HG03342 (cell line): ENCODE results near the gene CROCC2.

Experiments
- ATAC-seq: cut with Tn5 transposase; IDR thresholded peaks from one replicate; pipeline ENCODE4 v1.9.1; 2021; ENCODE audit warnings: mild to moderate bottlenecking, moderate library complexity; ENCODE audit not compliant: unreplicated experiment

Gene CROCC2

GRCh38 chr2:240983361-240983995 lies 77.3 kb downstream of the CROCC2 start:
- ATAC-seq: no peak

DNA sequence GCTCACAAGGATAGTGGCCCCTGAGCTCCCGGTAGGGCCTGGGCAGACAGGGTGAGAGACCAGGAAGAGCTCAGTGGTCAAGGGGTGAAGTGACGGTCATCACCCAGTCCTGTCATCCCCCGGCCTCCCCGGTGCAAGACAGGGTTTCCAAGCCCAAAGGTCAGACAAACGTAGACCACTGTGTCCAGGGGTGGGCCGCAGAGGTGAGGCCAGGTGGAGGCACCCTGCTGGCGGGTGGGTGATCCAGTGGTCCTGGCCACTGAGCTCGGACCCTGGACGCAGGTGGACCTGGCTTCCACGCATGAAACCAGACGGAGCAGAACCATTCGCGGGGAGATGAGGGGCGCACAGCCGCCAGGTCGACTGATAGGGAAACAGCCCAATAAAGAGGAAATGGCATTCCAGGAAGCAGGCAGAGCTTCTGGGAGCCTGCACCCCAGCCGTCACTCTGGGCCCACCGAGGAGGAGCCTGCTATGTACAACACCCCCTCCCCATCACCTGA lies 77.9 kb downstream of the CROCC2 start:
- ATAC-seq: no peak

- ATAC-seq: no peak
Measured at GRCh38 chr2:240985881-240986786, 80.0 kb downstream of the CROCC2 start.

- no peak for ATAC-seq
Measured at GRCh38 chr2:240986787-240987411, 80.8 kb downstream of the CROCC2 start.

GRCh38 chr2:240987588-240987987 lies 81.5 kb downstream of the CROCC2 start:
- no peak for ATAC-seq

DNA sequence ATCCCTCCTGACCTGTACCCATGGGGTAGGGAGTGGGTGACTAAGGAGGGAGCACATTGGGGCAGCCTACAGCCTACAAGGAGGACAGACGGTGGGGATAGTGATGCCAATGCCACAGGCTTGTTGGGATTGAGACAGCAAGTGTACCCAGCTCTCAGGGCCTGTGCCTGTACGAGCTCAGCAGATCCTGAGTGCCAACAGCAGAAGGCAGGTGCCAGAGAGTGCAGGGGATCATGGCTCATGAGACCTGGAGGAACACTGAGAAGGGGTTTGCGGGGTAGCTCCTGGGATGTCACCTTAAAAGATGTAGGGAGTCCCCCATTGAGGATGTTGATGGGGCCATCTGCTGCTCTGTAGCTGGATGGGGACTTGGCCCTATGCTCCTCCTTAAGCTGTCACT lies 82.0 kb downstream of the CROCC2 start:
- ATAC-seq: no peak

DNA sequence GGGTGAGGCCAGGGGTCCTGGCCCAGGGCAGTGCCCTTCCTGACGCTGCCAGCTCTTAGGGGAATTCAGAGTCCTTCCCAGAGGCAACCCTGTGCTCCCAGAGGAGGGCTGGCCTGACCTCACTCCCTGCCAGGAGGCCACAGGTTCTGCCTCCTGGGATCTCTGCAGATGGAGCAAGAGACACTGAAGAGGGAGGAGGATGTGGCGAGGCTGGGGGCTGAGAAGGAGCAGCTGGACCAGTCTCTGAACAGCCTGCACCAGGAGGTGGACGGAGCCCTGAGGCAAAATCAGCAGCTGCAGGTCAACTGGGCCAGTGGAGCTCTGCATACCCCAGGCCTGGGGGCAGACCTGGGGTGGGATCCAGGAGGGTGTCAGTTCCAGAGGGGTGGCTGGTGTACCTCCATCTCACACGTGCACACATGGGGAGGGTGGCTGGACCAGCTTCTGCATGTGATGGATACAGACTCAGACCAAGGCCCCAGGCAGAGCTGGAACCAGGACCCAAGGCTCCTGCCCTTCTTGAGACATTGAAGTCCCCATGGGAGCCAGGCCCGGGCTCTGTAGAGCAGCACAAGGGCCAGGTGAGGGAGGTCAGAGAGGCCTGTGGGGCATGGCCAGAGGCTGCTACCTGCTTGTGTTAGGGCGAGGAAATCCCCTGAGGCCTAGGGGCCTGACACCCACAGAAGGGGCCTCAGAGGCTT lies 82.6 kb downstream of the CROCC2 start:
- ATAC-seq: no peak

DNA sequence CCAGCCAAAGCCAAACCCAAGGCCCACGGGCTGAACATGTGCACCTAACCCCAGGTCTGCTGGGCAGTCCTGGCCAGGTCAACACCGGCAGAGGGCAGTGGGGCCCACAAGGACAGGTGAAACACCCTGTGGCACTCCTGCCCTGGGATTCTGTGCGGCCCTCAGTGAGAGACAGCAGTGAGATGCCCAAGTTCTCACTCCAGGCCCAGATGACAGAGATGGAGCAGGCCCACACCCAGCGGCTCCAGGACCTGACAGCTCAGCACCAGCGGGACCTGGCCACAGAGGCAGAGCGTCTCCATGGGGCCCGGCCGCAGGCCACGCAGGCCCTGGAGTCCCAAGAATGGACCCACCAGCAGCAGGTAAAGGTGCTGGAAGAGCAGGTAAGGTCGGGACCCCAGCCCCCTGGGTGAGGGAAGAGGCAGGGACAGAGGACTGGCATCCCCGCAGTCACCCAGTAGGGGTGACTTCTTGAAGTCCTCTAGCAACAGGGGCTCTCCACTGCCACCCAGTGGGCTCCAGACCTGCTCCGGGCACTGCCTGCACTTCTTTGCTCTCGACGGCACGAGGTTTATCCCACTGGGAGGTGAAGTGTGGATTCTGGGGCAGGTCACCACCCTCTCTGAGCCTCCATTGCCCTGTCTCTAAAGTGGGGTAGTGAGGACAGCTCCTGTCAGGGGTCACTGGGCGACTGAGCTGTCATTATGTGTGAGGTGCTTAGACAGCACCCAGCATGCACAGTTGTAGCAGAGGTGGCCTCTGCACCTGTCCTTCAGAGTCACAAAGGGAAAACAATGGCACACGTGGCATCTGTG lies 83.5 kb downstream of the CROCC2 start:
- ATAC-seq: no peak

GRCh38 chr2:240990266-240990529 lies 84.1 kb downstream of the CROCC2 start:
- ATAC-seq: no peak

GRCh38 chr2:240990726-240991377 lies 84.7 kb downstream of the CROCC2 start:
- no peak for ATAC-seq

DNA sequence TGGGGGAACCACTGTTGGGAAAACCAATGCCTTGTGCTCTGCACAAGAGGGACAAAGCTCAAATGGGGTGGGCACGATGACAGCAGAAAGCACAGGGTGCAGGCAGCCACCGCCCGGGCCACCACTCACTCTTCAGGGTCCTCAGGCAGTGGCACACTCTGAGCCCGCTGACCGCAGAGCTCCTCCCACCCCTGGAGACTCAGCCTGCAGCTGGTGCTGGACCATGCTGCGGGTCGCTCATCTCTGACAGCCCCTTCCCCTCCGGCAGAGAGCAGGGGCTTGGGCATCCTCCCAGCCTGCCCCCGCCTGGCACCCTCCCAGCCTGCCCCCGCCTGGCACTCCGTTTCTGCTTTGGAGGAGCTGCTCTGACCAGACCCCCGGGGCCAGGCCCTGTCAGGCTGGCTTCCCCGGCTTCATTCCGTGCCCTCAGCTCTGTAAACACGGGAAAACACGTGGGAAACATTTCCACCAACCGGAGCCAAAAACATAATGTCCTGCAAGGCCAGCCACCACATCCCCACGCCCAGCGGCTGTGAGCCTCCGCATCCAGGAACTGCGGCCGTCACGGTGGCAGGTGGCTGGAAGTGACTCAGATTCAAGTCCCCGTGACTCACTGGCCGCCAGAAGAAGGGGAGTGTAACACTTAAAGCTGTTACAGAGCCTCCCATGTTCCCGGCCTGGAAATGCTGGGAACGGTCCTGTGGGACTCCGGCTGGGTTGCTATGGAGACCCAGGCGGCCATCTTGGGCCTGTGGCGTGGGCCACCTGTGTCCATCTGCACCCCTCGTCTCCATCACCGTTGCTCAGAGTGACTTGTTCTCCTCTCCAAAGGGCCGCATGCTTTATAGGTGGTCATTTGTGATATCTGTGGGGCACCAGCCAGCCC lies 85.5 kb downstream of the CROCC2 start:
- no peak for ATAC-seq

GRCh38 chr2:240992572-240993291 lies 86.6 kb downstream of the CROCC2 start:
- no peak for ATAC-seq

GRCh38 chr2:240993446-240994170 lies 87.5 kb downstream of the CROCC2 start:
- no peak for ATAC-seq

DNA sequence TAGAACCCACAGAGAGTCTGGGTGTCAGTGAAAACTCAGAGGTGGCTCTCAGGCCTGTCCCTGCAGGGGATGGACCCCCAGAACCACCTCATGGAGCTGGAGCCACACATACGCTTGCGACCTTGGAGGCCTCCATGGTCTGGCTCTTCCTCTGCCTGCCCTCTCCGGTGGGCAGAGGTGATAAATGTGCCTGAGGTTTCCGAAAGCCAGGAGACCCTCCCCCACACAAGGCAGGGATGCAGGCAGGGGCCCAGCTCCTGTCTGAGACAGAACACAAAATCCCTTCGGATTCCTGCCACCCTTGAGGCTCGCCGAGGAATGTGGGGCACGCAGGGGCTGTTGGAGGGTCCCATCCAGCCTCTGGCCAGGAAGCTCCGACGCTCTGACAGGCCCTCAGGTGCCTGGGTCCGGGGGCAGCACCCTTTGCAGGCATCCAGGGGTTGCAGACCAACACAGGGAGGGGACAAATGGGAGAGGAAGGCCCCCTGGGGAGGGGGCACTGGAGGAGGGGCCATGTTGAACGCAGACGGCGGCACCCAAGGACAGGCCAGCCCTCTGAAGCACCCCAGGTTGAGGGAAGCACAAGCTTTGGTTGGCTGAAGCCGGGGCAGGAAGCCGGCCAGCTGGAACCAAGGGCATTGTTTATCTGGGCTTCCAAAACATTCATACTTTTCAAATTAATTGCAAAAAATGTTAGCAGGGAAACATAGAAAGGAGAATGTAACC lies 88.2 kb downstream of the CROCC2 start:
- ATAC-seq: no peak

DNA sequence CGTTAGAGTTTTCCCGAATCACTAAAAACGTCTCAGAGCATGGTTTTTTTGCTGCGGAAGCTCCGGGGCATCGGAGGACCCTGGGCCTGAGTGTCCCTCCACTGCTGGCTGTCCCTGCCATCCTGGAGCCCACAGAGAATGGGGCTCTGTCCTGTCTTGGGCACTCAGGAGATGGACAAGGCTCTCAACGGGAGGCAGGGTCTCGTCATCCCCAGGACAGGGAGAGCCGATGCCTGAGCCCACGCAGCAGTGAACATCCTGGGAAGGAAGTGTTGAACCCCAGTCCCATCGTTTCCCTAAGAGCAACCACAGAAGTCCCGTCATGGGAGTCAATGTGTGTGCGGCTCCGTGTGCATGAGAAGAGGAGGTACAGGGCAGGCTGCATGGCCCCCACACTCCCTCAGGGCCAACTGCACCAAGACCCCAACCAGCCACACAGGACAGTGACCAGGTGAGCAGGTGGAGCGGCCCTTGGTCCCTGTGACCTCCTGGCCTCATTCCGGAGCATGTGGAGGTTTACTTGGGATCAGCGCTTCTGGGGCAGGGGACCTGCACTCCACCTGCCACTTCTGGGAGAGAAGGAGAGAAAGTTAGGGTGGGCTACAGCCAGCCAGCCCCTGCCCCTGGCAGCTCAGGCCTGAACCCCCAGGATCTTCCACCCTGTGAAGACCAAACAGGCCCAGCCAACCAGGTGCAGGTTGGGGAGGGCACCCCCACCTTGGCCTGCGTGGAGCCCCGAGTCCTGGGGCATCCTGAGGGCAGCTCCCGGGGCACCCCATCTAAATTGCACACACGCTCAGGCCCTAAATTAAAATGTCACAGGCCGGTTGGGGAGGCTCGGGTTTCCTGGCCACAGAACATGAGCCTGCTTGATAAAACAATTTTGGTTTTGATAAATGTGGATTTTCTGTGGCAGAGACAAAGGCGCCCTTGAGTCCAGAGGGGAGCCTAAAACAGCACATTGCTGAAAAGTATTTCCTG lies 89.2 kb downstream of the CROCC2 start:
- no peak for ATAC-seq
